ENCODE data around the gene CENPS. TPM values are rescaled to one million over a fixed set of nuclear protein-coding genes. Genes with fewer than 3 reads are reported as not detected.

Gene CENPS
- total RNA-seq, 1 experiment from 2014 or later = 17.8 TPM

GRCh38 chr1:10446790-10447422, 16.7 kb downstream of the CENPS start:
- TF ChIP-seq, protein P1, sequence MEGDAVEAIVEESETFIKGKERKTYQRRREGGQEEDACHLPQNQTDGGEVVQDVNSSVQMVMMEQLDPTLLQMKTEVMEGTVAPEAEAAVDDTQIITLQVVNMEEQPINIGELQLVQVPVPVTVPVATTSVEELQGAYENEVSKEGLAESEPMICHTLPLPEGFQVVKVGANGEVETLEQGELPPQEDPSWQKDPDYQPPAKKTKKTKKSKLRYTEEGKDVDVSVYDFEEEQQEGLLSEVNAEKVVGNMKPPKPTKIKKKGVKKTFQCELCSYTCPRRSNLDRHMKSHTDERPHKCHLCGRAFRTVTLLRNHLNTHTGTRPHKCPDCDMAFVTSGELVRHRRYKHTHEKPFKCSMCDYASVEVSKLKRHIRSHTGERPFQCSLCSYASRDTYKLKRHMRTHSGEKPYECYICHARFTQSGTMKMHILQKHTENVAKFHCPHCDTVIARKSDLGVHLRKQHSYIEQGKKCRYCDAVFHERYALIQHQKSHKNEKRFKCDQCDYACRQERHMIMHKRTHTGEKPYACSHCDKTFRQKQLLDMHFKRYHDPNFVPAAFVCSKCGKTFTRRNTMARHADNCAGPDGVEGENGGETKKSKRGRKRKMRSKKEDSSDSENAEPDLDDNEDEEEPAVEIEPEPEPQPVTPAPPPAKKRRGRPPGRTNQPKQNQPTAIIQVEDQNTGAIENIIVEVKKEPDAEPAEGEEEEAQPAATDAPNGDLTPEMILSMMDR (conservative IDR thresholded peaks at IDR 0.05) = no peak
- Histone ChIP-seq H2BK12ac (ENCODE audit: insufficient read length, low read depth, low read length) (no peak overlapping the region), H3K23ac (ENCODE audit: insufficient read length, low read depth, low read length) (no peak overlapping the region), H3K27me3 (ENCODE audit: insufficient read depth, low read length) (no peaks in the 10 kb centered on the region), H2AFZ (ENCODE audit: low read length) (no peak overlapping the region), H2BK120ac (ENCODE audit: low read depth, low read length, poor library complexity, severe bottlenecking) (no peak overlapping the region), H3K14ac (ENCODE audit: insufficient read depth, low read length) (no peak overlapping the region), H3K4me2 (ENCODE audit: insufficient read depth, insufficient read length, low read length) (no peak overlapping the region), H3K9ac (ENCODE audit: extremely low read depth, insufficient read length, low read length) (no peak overlapping the region), H2BK15ac (ENCODE audit: low read depth, low read length) (no peak overlapping the region), H2BK20ac (ENCODE audit: low read depth, low read length, poor library complexity, severe bottlenecking) (no peak overlapping the region), H3K18ac (ENCODE audit: insufficient read length, low read depth, low read length) (no peak overlapping the region), H4K20me1 (ENCODE audit: control insufficient read depth, insufficient read depth, insufficient read length) (no peaks in the 10 kb centered on the region), H3T11ph (ENCODE audit: low read length) (no peak overlapping the region), H3K27ac (ENCODE audit: insufficient read length, low read depth, low read length) (no peak overlapping the region), H3K4ac (ENCODE audit: low read depth, low read length) (no peak overlapping the region), H3K4me1 (ENCODE audit: insufficient read depth, low read length) (peaks cover 2% of the 10 kb centered on the region; the same call in 1 of the 2 replicates), H3K79me2 (ENCODE audit: insufficient read depth, low read length) (no peaks in the 10 kb centered on the region), H3K79me1 (ENCODE audit: insufficient read depth, low read depth, low read length, poor library complexity, severe bottlenecking) (no peaks in the 10 kb centered on the region), H4K8ac (replicated peaks; ENCODE audit: insufficient read length, low read depth, low read length) (no peak overlapping the region), H3K56ac (ENCODE audit: insufficient read length, low read depth, low read length) (no peak overlapping the region), H4K5ac (ENCODE audit: insufficient read length, low read depth, low read length) (no peak overlapping the region), H2BK5ac (ENCODE audit: insufficient read length, low read length) (no peak overlapping the region), H2AK5ac (ENCODE audit: insufficient read length, low read length) (no peak overlapping the region), H4K91ac (ENCODE audit: insufficient read length, low read depth, low read length) (no peak overlapping the region), H3K23me2 (ENCODE audit: insufficient read length, low read depth, low read length, poor library complexity, severe bottlenecking) (no peaks in the 10 kb centered on the region), H3K9me3 (ENCODE audit: control insufficient read depth, low read depth, low read length) (no peaks in the 10 kb centered on the region)
- peaks cover 0 to 8% (median 0%) of the 10 kb centered on the region in 3 experiments; a peak in 3 of 7 replicates for H3K36me3 Mint-ChIP-seq (ENCODE audit: insufficient read depth in 1 of 3, low read depth in 3 of 3)
- no peak overlapping the region for H3K27ac Mint-ChIP-seq
- WGBS (ENCODE audit: extremely low coverage, insufficient read length, low lambda C conversion rate) = no CpG with 5 or more reads among the region's 7 CpGs
- H3K27me3 Mint-ChIP-seq (ENCODE audit: low read depth) = no peaks in the 10 kb centered on the region
- H3K4me3 Mint-ChIP-seq = no peak overlapping the region
- no peak for DNase-seq
- no peaks in the 10 kb centered on the region for H3K9me3 Mint-ChIP-seq
- peaks cover 19 to 23% of the 10 kb centered on the region in 2 experiments for H3K4me1 Mint-ChIP-seq
